ENCODE results near the gene ELMO1. TPM values are rescaled to one million over a fixed set of nuclear protein-coding genes. Genes with fewer than 3 reads are reported as not detected.

The ELMO1 gene
- total and polyA plus RNA-seq, 2 experiments from 2014 or later, result 19.7 to 28.7 TPM

DNA sequence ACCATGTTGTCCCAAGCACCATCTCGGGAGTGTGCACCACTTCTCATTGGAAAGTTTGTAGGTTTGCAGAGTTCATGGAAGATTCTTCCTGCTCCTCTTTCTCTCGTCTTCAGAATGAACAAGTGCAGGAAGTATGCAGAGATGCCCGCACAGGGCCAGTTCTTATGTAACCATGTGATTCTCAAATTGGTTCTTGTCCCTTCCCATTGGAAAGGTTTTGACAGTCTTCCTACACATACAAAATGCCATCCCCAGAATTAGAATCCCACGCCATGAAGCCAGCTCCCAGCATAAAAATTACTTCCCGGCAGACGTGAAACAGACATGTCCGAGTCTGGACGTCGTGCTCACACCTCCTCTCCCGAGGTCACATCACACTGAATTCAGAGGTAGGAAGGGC, 251.6 kb downstream of the ELMO1 start:
- no peak for DNase-seq (ENCODE audit: low spot score)
- no peaks in the 10 kb centered on the region for H3K27me3 ChIP-seq
- H3K4me3 ChIP-seq, result no peak overlapping the region
- no peaks in the 10 kb centered on the region for H3K79me2 ChIP-seq
- no peak overlapping the region for H2AFZ ChIP-seq
- H3K9me3 ChIP-seq (ENCODE audit: low read depth), result no peaks in the 10 kb centered on the region
- H3K9me2 ChIP-seq (replicated peaks; ENCODE audit: insufficient read depth), result no peaks in the 10 kb centered on the region
- H3K27ac ChIP-seq, result no peak overlapping the region
- no peaks in the 10 kb centered on the region for H3K36me3 ChIP-seq (replicated peaks; ENCODE audit: insufficient read depth, low read depth)
- TF ChIP-seq CTCF (IDR thresholded peaks at IDR 0.05; ENCODE audit: poor library complexity) (no peak), EZH2 (IDR thresholded peaks at IDR 0.05; ENCODE audit: borderline replicate concordance) (no peak), EZH2phosphoT487 (IDR thresholded peaks at IDR 0.05; ENCODE audit: low read depth, severe bottlenecking, unreplicated experiment) (no peak)
- no peak overlapping the region for H3K4me2 ChIP-seq
- H4K20me1 ChIP-seq (ENCODE audit: insufficient read depth, poor library complexity, severe bottlenecking), result no peaks in the 10 kb centered on the region
- H3K4me1 ChIP-seq (ENCODE audit: insufficient read depth), result peaks cover 13% of the 10 kb centered on the region
- WGBS (ENCODE audit: low lambda C conversion rate, missing lambda C conversion rate), result 85% methylated on average over 10 of the region's 10 CpGs

DNA sequence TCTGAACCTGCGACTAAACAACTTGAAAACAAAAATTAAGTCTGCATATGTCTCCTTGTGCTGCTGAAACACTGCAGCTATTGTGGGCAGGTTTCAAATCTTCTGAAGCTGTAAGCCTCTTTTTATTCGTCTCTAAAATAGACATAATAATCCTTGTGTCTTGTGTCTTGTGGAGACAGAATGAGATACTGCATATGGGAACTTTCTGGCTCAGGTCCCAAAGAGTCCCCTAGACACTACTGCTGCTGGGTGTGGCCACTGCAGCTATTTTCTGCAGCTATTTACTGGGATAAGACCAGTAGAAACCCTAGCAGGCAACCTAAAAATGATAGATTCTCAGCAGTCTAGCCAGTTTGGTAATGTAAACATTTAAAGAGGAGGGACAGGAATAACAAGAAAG, 252.0 kb downstream of the ELMO1 start:
- Histone ChIP-seq H4K20me1 (ENCODE audit: insufficient read depth, poor library complexity, severe bottlenecking) (no peaks in the 10 kb centered on the region), H3K27me3 (no peaks in the 10 kb centered on the region), H3K9me2 (replicated peaks; ENCODE audit: insufficient read depth) (no peaks in the 10 kb centered on the region), H3K4me2 (no peak overlapping the region), H3K79me2 (no peaks in the 10 kb centered on the region), H2AFZ (no peak overlapping the region), H3K9me3 (ENCODE audit: low read depth) (no peaks in the 10 kb centered on the region), H3K4me1 (ENCODE audit: insufficient read depth) (peaks cover 13% of the 10 kb centered on the region), H3K27ac (no peak overlapping the region), H3K4me3 (no peak overlapping the region), H3K36me3 (replicated peaks; ENCODE audit: insufficient read depth, low read depth) (no peaks in the 10 kb centered on the region)
- TF ChIP-seq EZH2 (IDR thresholded peaks at IDR 0.05; ENCODE audit: borderline replicate concordance), result no peak
- TF ChIP-seq EZH2phosphoT487 (IDR thresholded peaks at IDR 0.05; ENCODE audit: low read depth, severe bottlenecking, unreplicated experiment), result no peak
- no peak for TF ChIP-seq CTCF (IDR thresholded peaks at IDR 0.05; ENCODE audit: poor library complexity)
- no peak for DNase-seq (ENCODE audit: low spot score)
- 92% methylated on average over 2 of the region's 2 CpGs for WGBS (ENCODE audit: low lambda C conversion rate, missing lambda C conversion rate)

- H3K4me2 ChIP-seq, result no peak overlapping the region
- no peaks in the 10 kb centered on the region for H4K20me1 ChIP-seq (ENCODE audit: insufficient read depth, poor library complexity, severe bottlenecking)
- DNase-seq (ENCODE audit: low spot score), result no peak
- TF ChIP-seq EZH2phosphoT487 (IDR thresholded peaks at IDR 0.05; ENCODE audit: low read depth, severe bottlenecking, unreplicated experiment) (no peak), CTCF (IDR thresholded peaks at IDR 0.05; ENCODE audit: poor library complexity) (no peak), EZH2 (IDR thresholded peaks at IDR 0.05; ENCODE audit: borderline replicate concordance) (no peak)
- H3K9me3 ChIP-seq (ENCODE audit: low read depth), result no peaks in the 10 kb centered on the region
- no peaks in the 10 kb centered on the region for H3K36me3 ChIP-seq (replicated peaks; ENCODE audit: insufficient read depth, low read depth)
- H2AFZ ChIP-seq, result no peak overlapping the region
- H3K4me3 ChIP-seq, result no peak overlapping the region
- H3K4me1 ChIP-seq (ENCODE audit: insufficient read depth), result peaks cover 5% of the 10 kb centered on the region
- no peaks in the 10 kb centered on the region for H3K27me3 ChIP-seq
- no peaks in the 10 kb centered on the region for H3K79me2 ChIP-seq
- no peaks in the 10 kb centered on the region for H3K9me2 ChIP-seq (replicated peaks; ENCODE audit: insufficient read depth)
- no peak overlapping the region for H3K27ac ChIP-seq
- 95% methylated on average over 7 of the region's 7 CpGs for WGBS (ENCODE audit: low lambda C conversion rate, missing lambda C conversion rate)
These were observed 253.3 kb downstream of the ELMO1 start for GRCh38 chr7:37195388-37195787.

GRCh38 chr7:37194943-37195342, 253.7 kb downstream of the ELMO1 start:
- H3K36me3 ChIP-seq (replicated peaks; ENCODE audit: insufficient read depth, low read depth), result no peaks in the 10 kb centered on the region
- no peak overlapping the region for H2AFZ ChIP-seq
- no peak overlapping the region for H3K27ac ChIP-seq
- H3K9me2 ChIP-seq (replicated peaks; ENCODE audit: insufficient read depth), result no peaks in the 10 kb centered on the region
- H3K79me2 ChIP-seq, result no peaks in the 10 kb centered on the region
- H4K20me1 ChIP-seq (ENCODE audit: insufficient read depth, poor library complexity, severe bottlenecking), result no peaks in the 10 kb centered on the region
- no peak overlapping the region for H3K4me3 ChIP-seq
- TF ChIP-seq CTCF (IDR thresholded peaks at IDR 0.05; ENCODE audit: poor library complexity), result no peak
- no peak for TF ChIP-seq EZH2phosphoT487 (IDR thresholded peaks at IDR 0.05; ENCODE audit: low read depth, severe bottlenecking, unreplicated experiment)
- TF ChIP-seq EZH2 (IDR thresholded peaks at IDR 0.05; ENCODE audit: borderline replicate concordance), result no peak
- no peaks in the 10 kb centered on the region for H3K9me3 ChIP-seq (ENCODE audit: low read depth)
- 97% methylated on average over 4 of the region's 4 CpGs for WGBS (ENCODE audit: low lambda C conversion rate, missing lambda C conversion rate)
- peaks cover 5% of the 10 kb centered on the region for H3K4me1 ChIP-seq (ENCODE audit: insufficient read depth)
- no peak overlapping the region for H3K4me2 ChIP-seq
- DNase-seq (ENCODE audit: low spot score), result no peak
- H3K27me3 ChIP-seq, result no peaks in the 10 kb centered on the region

All from hepatocyte (in vitro differentiated cells).